Parathyroid adenoma (tissue), 2 donors: Measurements from ENCODE around the gene TRMT44.
A peak's percentile ranks its signal among the peaks of the same experiment; 100 is the strongest.

Source experiments
- H2AFZ ChIP-seq: fragments of 300-600 bp; sonication (generic); one replicate; pipeline ENCODE4 v1.7.0; 2017; ENCODE audit warnings: antibody characterized with exemption, mild to moderate bottlenecking
- H3K27ac ChIP-seq: fragments of 300-600 bp; sonication (generic); one replicate; pipeline ENCODE4 v1.7.0; 2017
- H3K27me3 ChIP-seq: fragments of 300-600 bp; sonication (generic); one replicate; pipeline ENCODE4 v1.7.0; 2017; ENCODE audit warnings: low read length; ENCODE audit not compliant: control insufficient read depth, insufficient read depth
- H3K36me3 ChIP-seq: fragments of 300-600 bp; sonication (generic); one replicate; pipeline ENCODE4 v1.7.0; 2017; ENCODE audit warnings: low read length; ENCODE audit not compliant: control insufficient read depth, insufficient read depth
- H3K4me1 ChIP-seq: fragments of 300-600 bp; sonication (generic); one replicate; pipeline ENCODE4 v1.7.0; 2017; ENCODE audit warnings: control low read depth
- H3K4me2 ChIP-seq: fragments of 300-600 bp; sonication (generic); one replicate; pipeline ENCODE4 v1.7.0; 2017; ENCODE audit warnings: low read length
- H3K4me3 ChIP-seq: fragments of 300-600 bp; sonication (generic); one replicate; pipeline ENCODE4 v1.7.0; 2017; ENCODE audit warnings: low read depth, low read length
- H3K79me2 ChIP-seq: fragments of 300-600 bp; sonication (generic); one replicate; pipeline ENCODE4 v1.7.0; 2017; ENCODE audit warnings: control low read depth
- H3K9ac ChIP-seq: fragments of 300-600 bp; sonication (generic); one replicate; pipeline ENCODE4 v1.7.0; 2017; ENCODE audit warnings: mild to moderate bottlenecking
- H3K9me3 ChIP-seq: fragments of 300-600 bp; sonication (generic); one replicate; pipeline ENCODE4 v1.7.0; 2017; ENCODE audit warnings: low read length; ENCODE audit not compliant: control insufficient read depth
- CTCF ChIP-seq: fragments of 300-600 bp; sonication (generic); IDR thresholded peaks from one replicate; pipeline ENCODE4 v1.7.0; 2017; ENCODE audit warnings: antibody characterized with exemption, mild to moderate bottlenecking
- donor health status: primary hyperparathyroidism.

The TRMT44 gene

GRCh38 chr4:8393593-8394038 lies 47.0 kb upstream of the TRMT44 start:
- Histone ChIP-seq H3K4me2 (no peak overlapping the region), H3K27ac (peak overlapping the region; percentile 36), H3K27me3 (no peaks in the 10 kb centered on the region), H3K36me3 (no peaks in the 10 kb centered on the region), H3K9me3 (no peaks in the 10 kb centered on the region), H3K4me3 (no peak overlapping the region), H3K4me1 (peaks cover 3% of the 10 kb centered on the region), H2AFZ (peak overlapping the region; percentile 28), H3K79me2 (no peaks in the 10 kb centered on the region), H3K9ac (no peak overlapping the region)
- TF ChIP-seq CTCF = no peak

- peak overlapping the region; percentile 36 for H3K27ac ChIP-seq
- no peak for TF ChIP-seq CTCF
Measured at GRCh38 chr4:8394061-8394519, 46.5 kb upstream of the TRMT44 start.

GRCh38 chr4:8394806-8395205 lies 45.8 kb upstream of the TRMT44 start:
- Histone ChIP-seq H3K9ac (no peak overlapping the region), H3K79me2 (no peaks in the 10 kb centered on the region), H2AFZ (no peak overlapping the region), H3K9me3 (no peaks in the 10 kb centered on the region), H3K4me1 (peaks cover 3% of the 10 kb centered on the region), H3K27ac (no peak overlapping the region), H3K4me3 (no peak overlapping the region), H3K36me3 (no peaks in the 10 kb centered on the region), H3K27me3 (no peaks in the 10 kb centered on the region), H3K4me2 (no peak overlapping the region)
- no peak for TF ChIP-seq CTCF

More at GRCh38 chr4:8394061-8394519, 46.5 kb upstream of the TRMT44 start:
- Histone ChIP-seq H3K9me3 (no peaks in the 10 kb centered on the region), H3K4me1 (peaks cover 3% of the 10 kb centered on the region), H3K4me3 (no peak overlapping the region), H2AFZ (peak overlapping the region; percentile 28), H3K9ac (no peak overlapping the region), H3K4me2 (no peak overlapping the region), H3K36me3 (no peaks in the 10 kb centered on the region), H3K27me3 (no peaks in the 10 kb centered on the region), H3K79me2 (no peaks in the 10 kb centered on the region)

GRCh38 chr4:8395504-8396296 lies 44.9 kb upstream of the TRMT44 start:
- Histone ChIP-seq H3K4me1 (peaks cover 3% of the 10 kb centered on the region), H3K9me3 (no peaks in the 10 kb centered on the region), H3K4me3 (no peak overlapping the region), H3K79me2 (no peaks in the 10 kb centered on the region), H2AFZ (no peak overlapping the region), H3K27me3 (no peaks in the 10 kb centered on the region), H3K9ac (no peak overlapping the region), H3K36me3 (no peaks in the 10 kb centered on the region), H3K4me2 (no peak overlapping the region), H3K27ac (no peak overlapping the region)
- TF ChIP-seq CTCF = no peak
